ENCODE results near the gene HNRNPA1L2. TPM values are rescaled to one million over a fixed set of nuclear protein-coding genes. Genes with fewer than 3 reads are reported as not detected.
"Not testable (repeated sequence)": the region's sequence is repeated elsewhere in the genome, so short reads cannot be mapped to it uniquely, and the experiment has no call there.

The HNRNPA1L2 gene
- total and polyA plus RNA-seq, 9 of the 15 experiments (the other 6 are each of a cell fraction or from before 2014, with no cell fraction given) = 3.7 to 10.8 (median 6.8) TPM

GRCh38 chr13:52609013-52609606 lies 33.1 kb upstream of the HNRNPA1L2 start:
- BruUV-seq (replicated peaks); H4K20me1 ChIP-seq (replicated peaks; ENCODE audit: control insufficient read depth, insufficient read depth, low read length); H3K9ac ChIP-seq (ENCODE audit: insufficient read depth in 1 of 2, low read depth in 2 of 2, low read length in 2 of 2); H3K36me3 ChIP-seq (ENCODE audit: control insufficient read depth, insufficient read depth, low read length); H3K9me3 ChIP-seq (replicated peaks; ENCODE audit: control insufficient read depth, insufficient read depth, low read depth, low read length); H3K4me3 ChIP-seq; H3K4me1 ChIP-seq (replicated peaks in 1 of 2; ENCODE audit: control insufficient read depth in 2 of 2, insufficient read depth in 2 of 2, low read length in 2 of 2); POLR2A ChIA-PET; H3K79me2 ChIP-seq (ENCODE audit: control insufficient read depth, insufficient read depth, low read length); H3K9me1 ChIP-seq (ENCODE audit: control insufficient read depth, insufficient read depth, low read length); H3K27me3 ChIP-seq (ENCODE audit: control insufficient read depth in 2 of 2, insufficient read depth in 2 of 2, low read length in 2 of 2); H2AFZ ChIP-seq (ENCODE audit: low read depth, low read length); H3K27ac ChIP-seq (ENCODE audit: extremely low read depth, low read depth, low read length); H3K4me2 ChIP-seq (ENCODE audit: insufficient read depth, low read length): not testable (repeated sequence)
- intact Hi-C loops (cut with micrococcal nuclease) (loop anchor here (1.0 to 5.0 kb wide), 3 partner anchors 200 to 543 kb away; no protein-coding TSS in a partner anchor), in situ Hi-C loops (cut with MboI) (loop anchor here (25.0 kb wide), 2 partner anchors 353 to 553 kb away; no protein-coding TSS in a partner anchor)
- TF ChIP-seq, protein P1, sequence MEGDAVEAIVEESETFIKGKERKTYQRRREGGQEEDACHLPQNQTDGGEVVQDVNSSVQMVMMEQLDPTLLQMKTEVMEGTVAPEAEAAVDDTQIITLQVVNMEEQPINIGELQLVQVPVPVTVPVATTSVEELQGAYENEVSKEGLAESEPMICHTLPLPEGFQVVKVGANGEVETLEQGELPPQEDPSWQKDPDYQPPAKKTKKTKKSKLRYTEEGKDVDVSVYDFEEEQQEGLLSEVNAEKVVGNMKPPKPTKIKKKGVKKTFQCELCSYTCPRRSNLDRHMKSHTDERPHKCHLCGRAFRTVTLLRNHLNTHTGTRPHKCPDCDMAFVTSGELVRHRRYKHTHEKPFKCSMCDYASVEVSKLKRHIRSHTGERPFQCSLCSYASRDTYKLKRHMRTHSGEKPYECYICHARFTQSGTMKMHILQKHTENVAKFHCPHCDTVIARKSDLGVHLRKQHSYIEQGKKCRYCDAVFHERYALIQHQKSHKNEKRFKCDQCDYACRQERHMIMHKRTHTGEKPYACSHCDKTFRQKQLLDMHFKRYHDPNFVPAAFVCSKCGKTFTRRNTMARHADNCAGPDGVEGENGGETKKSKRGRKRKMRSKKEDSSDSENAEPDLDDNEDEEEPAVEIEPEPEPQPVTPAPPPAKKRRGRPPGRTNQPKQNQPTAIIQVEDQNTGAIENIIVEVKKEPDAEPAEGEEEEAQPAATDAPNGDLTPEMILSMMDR (IDR thresholded peaks at IDR 0.05 in 2 of 3, conservative IDR thresholded peaks at IDR 0.05 in 1 of 3; ENCODE audit: insufficient read depth in 2 of 3, low read depth in 1 of 3, low read length in 3 of 3) = peak; percentile 40 to 60 (median 51); a peak in 5 of 6 replicates
- TF ChIP-seq, protein P2, sequence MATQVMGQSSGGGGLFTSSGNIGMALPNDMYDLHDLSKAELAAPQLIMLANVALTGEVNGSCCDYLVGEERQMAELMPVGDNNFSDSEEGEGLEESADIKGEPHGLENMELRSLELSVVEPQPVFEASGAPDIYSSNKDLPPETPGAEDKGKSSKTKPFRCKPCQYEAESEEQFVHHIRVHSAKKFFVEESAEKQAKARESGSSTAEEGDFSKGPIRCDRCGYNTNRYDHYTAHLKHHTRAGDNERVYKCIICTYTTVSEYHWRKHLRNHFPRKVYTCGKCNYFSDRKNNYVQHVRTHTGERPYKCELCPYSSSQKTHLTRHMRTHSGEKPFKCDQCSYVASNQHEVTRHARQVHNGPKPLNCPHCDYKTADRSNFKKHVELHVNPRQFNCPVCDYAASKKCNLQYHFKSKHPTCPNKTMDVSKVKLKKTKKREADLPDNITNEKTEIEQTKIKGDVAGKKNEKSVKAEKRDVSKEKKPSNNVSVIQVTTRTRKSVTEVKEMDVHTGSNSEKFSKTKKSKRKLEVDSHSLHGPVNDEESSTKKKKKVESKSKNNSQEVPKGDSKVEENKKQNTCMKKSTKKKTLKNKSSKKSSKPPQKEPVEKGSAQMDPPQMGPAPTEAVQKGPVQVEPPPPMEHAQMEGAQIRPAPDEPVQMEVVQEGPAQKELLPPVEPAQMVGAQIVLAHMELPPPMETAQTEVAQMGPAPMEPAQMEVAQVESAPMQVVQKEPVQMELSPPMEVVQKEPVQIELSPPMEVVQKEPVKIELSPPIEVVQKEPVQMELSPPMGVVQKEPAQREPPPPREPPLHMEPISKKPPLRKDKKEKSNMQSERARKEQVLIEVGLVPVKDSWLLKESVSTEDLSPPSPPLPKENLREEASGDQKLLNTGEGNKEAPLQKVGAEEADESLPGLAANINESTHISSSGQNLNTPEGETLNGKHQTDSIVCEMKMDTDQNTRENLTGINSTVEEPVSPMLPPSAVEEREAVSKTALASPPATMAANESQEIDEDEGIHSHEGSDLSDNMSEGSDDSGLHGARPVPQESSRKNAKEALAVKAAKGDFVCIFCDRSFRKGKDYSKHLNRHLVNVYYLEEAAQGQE (IDR thresholded peaks at IDR 0.05; ENCODE audit: borderline replicate concordance) = peak; percentile 43; the same call in 1 of the 2 replicates
- TF ChIP-seq, protein P2 (CRISPR knock-in tag; IDR thresholded peaks at IDR 0.05; ENCODE audit: low read depth) = not testable (repeated sequence)
- TF ChIP-seq RAD21 (CRISPR knock-in tag; conservative IDR thresholded peaks at IDR 0.05 in 1 of 2, IDR thresholded peaks at IDR 0.05 in 1 of 2) (peak; percentile 61 to 82), DEAF1 (CRISPR knock-in tag; IDR thresholded peaks at IDR 0.05) (peak; percentile 70)
- DNase-seq (ENCODE audit: extremely low read depth in 1 of 4, low spot score in 3 of 4) (peak in 2 of 4 experiments; percentile 16 to 50), FAIRE-seq (peak; percentile 74), ATAC-seq (peak; percentile 89)
- CTCF ChIA-PET (ENCODE audit: low intra/inter-chr PET ratio) = interaction anchor here (1.1 to 2.5 kb wide), 2 partner anchors 359 to 543 kb away, joined by 4 to 9 read pairs; no protein-coding TSS in a partner anchor
- 34% methylated on average over 10 of the region's 10 CpGs for WGBS (ENCODE audit: insufficient coverage, low coverage, missing lambda C conversion rate)
